Cortex of kidney (tissue), 1 donor: ENCODE data around the gene MYO1F.

ENCODE experiments used
- DNase-seq: peaks from one replicate; lab custom pipeline; 2025; lab: John Stamatoyannopoulos, UW

The MYO1F gene

DNA sequence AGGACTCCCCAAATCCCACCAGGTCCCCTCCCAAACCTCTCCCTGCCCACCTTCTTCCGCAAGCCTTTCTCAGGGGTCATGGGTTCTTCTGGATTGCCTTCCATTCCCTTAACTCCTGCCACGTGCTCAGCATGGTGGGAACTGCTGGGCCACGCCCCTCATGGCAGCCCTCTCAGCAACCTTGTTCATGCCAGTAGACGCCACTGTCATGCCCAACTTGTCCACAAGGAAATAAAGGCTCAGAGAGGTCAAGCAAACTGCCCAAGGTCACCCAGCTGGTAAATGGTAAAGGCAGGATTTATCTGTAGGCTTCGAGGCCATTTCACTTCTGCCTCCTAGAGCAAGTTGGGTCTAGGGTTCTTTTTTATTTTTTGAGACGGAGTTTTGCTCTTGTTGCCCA lies 85.7 kb downstream of the MYO1F start:
- no peak for DNase-seq

DNA sequence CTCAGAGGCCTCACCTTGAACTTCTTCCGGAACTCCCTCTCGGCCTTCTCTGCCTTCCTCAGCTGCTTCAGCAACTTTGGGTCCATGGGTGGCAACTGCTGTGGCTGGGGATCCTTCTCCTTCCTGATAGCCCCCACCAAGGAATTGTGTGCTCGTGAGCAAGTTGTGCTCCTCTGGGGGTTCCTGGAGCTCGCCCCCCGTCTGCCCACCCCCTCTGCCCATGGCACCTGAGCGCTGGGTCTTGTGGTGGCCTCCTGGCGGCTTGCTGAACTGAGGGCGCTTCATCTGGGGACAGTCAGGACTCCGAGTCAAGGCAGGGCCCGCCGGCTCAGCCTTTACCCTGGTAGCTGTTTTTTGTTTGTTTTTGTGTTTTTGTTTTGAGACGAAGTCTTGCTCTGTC lies 86.4 kb downstream of the MYO1F start:
- DNase-seq, result no peak

DNA sequence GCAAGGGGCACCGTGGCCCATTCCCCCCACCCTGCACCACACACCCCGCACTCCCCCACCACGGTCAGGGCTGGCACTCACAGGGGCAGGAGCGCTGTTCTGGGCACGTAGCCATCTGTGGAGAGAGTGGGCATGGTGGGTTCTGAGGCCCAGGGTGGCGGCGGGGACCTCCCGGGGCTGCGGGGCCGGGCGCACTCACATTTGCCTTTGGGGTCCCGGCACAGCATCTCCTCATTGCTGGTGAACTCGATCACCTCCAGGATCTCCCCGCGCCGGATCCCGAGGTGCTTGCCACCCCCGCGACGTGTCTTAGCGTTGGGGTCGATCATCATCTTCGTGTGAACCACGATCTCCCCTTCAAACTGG lies 86.9 kb downstream of the MYO1F start:
- no peak for DNase-seq

DNA sequence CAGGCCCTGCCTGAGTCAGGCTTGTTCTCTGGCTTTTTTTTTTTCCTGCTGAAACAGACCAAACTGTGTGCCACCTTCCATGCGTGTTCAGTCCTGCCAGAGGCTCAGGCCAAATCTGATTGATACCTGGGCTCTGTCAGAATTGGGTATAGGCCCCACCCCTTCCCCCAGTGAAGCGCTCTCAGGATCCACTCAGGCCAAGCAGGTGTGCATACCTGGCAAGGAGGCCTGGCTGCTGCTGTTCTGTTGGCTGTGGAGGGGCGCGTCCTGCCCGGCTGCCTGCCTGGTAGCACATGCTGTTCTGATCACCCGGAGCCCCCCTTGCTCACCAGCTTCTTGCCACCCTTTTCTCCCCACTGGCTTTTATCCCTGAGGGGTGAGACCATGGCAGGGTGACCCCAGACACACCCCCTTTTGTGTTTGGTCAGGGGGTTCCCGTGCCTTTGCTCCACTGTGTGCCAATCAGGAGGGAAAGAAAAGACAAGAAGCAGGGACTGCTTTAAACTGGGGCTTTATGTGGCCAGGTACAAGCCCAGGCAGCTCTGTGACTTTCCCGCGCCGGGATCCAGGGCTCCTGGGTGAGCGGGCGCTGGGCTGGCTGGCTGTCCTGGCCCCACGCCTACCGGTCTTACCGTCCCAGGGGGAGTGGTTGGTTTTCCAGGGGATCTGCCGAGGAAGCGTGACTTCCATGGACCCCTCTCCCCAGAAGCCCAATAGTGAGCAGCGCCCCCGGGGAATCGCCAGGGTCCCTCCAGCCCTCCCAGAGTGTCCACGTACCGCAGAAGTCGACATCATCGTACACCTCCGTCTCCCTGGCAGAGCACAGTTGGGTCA lies 87.5 kb downstream of the MYO1F start:
- no peak for DNase-seq

DNA sequence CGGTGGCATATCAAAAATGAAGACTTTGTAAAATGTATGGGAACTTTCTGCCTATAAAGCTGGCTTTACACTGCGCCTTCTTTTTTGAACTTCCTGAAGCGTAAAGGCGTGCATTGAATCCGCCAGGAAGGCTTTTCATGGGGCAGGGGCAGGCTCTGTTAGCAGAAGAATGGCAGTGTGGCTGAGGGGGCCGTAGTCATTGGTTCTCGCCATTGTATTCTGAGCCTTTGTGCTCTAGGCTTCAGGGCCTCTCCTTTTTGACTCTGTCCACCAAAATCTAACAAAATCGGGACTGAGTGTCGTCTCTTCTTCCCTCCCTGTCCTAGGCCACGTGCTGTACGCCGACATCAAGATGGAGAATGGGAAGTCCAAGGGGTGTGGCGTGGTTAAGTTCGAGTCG lies 88.9 kb downstream of the MYO1F start:
- DNase-seq, result no peak

DNA sequence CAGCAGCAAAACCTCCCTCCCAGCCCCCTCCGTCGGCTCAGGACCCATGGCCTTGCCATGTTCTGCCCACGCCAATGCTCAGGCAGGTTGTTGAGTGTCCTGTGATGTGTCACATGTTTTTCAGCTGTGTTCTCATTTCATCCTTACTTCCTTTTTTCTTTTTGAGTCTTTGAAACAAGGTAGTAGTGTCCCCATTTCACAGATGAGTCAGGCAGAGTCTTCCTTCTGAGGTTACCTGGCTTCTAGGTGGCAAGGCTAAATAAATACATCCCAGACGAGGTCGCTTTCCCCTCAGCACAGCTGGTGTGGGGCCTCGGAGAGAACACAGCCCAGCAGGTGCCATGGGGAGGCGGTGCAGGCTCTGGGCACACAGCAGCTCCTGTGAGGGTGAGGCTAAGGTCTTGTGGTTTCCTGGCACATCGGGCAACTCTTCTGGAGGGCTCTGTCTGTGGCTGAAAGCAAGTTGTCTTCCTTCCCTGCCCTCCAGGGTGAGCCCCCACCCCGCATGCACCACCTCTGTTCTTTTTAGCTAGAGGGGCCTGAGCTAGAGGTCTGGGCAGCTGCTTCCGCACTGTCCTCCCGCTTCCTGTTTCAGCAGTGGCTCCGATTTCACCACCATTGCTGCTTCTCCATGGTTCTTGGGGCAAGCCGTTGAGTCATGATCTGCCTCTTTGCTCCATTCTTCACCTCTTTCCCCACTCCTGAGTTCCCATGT lies 89.9 kb downstream of the MYO1F start:
- no peak for DNase-seq

DNA sequence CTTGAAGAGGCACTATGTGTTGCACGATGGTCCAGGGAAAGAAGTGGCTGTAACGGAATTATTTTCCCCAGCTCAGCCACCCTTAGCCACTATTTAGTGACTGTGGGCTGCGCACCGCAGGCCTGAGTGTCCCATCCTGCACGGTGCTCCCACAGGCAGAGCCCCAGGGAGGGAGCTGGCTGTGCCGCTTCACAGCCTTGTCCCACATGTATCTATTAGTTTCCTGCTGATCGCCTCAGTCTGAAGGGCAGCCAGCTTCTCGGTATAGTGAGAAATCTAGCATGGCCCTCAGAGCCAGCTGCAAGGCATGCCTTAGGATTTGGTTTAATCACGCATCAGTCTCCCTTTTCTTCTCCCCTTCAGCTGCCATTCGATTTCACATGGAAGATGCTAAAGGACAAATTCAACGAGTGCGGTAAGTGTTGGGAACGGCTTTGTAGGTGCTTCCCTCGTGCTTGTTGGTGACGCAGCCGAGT lies 90.5 kb downstream of the MYO1F start:
- DNase-seq, result no peak

DNA sequence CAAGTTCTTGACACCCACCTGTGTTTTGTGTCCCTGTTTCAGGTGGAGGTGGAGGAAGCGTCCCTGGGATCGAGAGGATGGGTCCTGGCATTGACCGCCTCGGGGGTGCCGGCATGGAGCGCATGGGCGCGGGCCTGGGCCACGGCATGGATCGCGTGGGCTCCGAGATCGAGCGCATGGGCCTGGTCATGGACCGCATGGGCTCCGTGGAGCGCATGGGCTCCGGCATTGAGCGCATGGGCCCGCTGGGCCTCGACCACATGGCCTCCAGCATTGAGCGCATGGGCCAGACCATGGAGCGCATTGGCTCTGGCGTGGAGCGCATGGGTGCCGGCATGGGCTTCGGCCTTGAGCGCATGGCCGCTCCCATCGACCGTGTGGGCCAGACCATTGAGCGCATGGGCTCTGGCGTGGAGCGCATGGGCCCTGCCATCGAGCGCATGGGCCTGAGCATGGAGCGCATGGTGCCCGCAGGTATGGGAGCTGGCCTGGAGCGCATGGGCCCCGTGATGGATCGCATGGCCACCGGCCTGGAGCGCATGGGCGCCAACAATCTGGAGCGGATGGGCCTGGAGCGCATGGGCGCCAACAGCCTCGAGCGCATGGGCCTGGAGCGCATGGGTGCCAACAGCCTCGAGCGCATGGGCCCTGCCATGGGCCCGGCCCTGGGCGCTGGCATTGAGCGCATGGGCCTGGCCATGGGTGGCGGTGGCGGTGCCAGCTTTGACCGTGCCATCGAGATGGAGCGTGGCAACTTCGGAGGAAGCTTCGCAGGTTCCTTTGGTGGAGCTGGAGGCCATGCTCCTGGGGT lies 91.5 kb downstream of the MYO1F start:
- DNase-seq, result no peak

DNA sequence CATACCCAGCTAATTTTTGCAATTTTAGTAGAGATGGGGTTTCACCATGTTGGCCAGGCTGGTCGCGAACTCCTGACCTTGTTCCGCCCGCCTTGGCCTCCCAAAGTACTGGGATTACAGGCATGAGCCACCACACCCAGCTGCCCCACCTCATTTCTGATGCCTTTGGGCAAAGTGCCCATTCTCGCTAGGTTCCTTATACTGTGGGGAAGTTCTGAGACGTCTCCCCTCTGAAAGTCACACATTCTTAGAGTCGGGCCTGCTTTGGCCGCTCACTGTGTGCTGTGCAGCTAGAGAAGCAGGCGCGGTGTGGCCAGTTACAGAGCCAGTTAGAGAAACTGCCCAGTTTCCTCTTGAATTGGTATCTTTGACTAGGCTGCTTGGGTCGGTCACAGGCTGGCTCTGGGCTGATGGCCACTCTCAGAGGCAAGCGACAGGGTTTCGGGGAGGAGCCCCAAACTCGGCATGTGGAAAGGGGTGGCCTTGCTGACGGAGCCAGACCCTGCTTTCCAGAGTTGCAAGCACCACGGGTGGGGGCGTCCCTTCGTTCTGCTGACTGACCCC lies 92.8 kb downstream of the MYO1F start:
- no peak for DNase-seq

DNA sequence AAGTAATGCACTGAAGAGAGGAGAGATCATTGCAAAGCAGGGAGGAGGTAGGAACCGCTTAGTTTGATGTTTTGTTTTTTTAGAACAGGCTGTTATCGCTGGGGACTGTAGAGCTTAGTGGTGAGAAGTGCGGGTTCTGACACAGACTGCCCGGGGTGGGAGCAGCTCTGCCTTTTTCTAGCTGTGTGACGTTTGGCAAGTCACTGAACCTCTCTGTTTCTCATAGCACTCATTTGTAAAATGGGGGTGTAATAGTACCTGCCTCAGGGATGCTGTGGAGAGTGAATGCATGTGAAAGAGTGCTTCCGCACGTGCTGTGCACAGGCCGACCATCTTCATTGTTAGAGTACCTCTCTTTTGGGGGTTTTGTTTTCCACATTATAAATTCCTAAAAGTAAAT lies 94.1 kb downstream of the MYO1F start:
- DNase-seq, result no peak

DNA sequence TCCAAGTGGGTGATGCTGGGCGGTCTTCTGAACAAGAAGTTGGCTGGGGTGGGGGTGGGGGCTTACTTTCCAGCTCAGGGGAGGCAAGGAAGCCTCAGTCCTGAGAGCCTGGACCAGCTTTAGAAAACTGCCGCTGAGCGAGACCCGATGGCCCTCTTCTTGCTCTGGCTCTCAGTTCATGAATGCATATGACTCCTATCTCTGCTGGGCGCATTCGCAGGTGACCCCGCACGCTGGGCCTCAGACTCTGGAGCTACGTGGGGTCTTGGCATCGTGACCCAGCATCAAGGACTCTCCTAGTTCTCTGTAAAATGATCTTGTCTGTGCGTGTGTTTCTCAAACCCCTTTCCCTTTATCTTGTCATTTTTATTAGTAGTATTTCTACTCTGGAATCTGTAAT lies 94.5 kb downstream of the MYO1F start:
- no peak for DNase-seq

DNA sequence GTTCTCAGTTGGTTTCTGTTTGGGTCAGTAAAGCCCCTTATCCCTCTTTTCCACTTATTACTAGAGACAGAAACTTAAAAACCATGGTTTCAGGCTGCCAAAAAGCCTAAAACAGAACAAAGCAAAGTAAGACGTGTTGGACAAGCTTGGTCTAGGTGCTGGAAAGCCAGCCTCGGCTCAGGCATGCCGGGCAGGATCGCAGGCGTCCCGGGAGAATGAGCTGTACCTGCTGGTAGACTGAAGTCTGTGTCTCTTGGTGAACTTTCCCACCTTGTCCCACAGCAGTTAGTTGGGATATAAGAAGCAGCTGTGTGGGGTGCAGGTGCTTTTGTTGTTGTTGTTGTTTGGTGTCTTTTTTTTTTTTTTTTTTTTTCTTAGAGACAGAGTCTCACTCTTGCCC lies 95.6 kb downstream of the MYO1F start:
- no peak for DNase-seq

DNA sequence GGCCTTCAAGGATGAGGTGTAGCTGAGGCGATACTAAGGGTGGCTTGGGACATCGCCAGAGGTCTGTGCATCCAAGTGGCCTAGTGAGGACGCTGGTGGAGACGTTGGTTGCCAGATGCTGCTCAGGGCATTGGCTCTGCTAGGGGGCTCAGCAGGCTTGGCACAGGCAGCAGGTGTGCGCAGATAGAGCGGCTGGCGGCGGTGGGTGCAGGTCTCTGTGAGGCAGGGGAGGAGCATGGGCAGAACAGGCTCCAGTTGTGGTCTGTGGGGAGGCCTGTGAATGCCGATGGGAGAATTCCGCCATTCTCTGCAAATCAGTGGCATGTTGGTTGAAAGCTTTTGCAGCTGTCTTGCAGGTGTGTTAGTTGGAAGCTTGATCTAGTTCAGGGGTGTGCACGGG lies 96.0 kb downstream of the MYO1F start:
- no peak for DNase-seq

DNA sequence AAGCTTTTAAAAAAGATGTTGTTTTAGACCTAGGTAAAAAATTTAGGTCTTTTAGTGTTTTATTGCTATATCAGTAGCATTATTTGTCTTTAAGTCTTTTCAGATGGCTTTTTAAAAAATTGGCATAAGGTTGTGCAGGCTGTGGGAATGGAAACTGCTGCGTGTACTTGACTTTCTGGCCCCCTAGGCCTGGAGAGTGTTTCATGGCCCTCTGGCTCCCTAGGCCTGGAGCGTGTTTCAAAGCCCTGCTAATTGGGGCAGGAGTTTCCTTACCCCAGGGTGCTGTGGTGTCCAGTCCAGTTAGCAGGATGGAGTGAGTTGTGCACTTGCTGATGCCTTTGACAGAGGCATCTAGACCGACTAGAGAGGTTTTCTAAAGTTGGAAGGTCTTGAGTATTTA lies 98.6 kb downstream of the MYO1F start:
- DNase-seq, result no peak

DNA sequence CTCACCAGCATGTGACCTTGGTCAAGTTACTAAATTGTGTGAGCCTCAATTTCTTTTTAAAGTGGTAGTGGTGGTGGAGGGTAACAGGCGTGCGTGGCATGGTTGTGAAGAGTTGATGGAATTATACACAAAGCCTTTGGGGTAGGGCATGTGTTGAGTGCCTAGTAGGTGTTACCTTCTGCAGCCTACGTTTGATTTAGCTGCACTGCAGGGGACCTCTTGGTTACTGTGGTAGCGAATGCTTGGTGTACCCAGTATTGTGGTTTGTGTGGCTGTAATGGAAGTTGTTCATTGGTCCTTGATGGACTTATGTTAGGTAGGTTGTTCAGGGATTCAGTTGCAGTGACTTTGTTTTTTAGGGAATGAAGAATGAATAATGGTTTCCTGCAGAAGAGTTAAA lies 99.4 kb downstream of the MYO1F start:
- no peak for DNase-seq

DNA sequence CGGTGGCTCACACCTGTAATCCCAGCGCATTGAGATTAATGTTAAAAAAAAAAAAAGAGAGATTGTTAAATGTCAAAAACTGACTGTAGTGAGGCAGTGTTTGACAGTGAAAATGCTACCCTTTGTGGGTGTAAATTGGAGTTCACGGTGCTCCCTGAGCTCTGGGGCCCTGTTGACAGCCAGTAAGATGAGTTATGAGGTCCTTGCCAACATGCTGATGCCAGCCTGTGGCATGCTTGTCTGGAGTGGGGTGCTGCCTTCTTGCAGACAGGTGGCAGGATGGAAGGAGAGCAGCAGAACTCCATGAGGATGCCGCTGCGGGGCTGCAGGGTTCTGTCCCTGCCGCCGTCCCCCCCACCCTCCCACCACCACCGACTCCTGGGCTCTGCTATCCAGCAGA lies 100.7 kb downstream of the MYO1F start:
- no peak for DNase-seq

DNA sequence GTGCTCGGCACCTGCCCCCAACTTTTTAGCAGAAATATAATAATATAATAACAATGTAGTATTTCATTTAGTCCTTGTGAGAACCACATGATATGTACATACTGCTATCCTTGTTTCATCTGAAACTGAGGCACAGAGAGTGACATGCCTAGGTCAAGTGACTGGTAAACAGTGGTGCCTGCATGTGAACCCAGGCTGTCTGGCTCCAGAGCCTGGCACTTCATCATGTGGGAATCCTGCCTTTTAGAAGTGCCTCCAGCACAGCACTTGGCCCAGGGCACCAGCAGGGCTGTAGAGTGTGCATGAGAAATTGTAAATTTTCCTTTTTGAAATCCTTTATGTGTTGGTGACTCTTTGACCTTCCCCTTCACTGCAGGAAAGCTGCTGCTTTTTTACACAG lies 102.2 kb downstream of the MYO1F start:
- no peak for DNase-seq

DNA sequence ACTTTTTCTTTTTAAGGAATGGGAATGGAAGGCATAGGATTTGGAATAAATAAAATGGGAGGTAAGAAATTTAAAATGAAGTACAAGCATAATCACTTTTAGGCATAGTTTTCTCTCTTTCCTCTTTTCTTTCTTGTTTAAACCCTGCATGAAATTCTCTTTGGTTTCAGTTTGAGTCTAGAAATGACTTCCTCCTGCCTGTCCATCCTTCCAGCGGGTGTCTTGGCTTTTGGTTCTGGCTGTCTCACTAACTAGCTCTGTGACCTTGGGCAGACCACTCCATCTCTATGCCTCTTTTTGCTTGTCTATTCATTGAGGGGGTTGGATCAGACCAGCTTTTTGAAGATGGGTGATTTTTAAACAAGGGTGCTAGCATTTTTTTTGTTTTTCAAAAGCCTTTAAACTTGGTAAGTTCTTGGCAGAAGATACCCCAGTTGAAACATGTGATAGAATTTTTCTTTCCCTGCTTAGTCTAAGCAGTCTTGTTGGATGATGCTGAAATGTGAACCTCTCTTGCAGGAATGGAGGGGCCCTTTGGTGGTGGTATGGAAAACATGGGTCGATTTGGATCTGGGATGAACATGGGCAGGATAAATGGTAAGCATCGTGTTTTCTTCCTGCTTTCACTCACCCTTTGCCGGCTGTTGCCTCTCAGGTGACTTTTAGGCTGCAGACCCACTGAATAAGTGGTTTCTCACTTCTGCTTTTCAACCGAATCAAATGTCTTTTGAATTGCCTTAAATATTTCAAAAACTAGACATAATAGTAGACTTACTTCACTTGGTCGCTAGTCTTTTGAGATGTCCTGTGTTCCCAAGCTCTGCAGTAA lies 103.4 kb downstream of the MYO1F start:
- no peak for DNase-seq
